ENCODE results near the gene MINDY1.

MINDY1 gene

DNA sequence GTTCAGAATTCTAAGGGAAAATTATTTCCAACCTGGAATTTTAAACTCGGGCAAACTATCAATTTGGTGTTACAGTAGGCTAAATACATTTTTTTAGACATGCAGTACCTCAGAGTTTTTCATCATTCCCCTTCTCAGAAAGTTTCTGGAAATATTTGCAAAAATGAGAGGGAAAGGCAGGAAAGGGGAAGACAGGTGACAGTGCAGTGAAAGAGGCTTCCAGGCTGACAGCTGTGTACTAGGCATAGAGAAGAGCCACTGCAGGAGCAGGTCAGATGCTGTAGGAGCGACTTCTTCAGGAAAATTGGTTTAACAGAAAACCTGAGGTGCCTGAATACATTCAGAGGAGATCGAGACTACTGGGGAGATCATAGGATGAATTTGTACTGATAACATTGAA is 52.0 kb downstream of the MINDY1 start:
- no peak for DNase-seq (ENCODE audit: low spot score)
- in situ Hi-C loops (cut with MboI; ENCODE audit: low pct_unique_long_range_greater_than_20kb, low sequenced_read_pairs, unreplicated experiment) = loop anchor here (25.0 kb wide), 1 partner anchor 717 kb away; the partner anchor contains the start of gene ANP32E
- TF ChIP-seq, protein P1, sequence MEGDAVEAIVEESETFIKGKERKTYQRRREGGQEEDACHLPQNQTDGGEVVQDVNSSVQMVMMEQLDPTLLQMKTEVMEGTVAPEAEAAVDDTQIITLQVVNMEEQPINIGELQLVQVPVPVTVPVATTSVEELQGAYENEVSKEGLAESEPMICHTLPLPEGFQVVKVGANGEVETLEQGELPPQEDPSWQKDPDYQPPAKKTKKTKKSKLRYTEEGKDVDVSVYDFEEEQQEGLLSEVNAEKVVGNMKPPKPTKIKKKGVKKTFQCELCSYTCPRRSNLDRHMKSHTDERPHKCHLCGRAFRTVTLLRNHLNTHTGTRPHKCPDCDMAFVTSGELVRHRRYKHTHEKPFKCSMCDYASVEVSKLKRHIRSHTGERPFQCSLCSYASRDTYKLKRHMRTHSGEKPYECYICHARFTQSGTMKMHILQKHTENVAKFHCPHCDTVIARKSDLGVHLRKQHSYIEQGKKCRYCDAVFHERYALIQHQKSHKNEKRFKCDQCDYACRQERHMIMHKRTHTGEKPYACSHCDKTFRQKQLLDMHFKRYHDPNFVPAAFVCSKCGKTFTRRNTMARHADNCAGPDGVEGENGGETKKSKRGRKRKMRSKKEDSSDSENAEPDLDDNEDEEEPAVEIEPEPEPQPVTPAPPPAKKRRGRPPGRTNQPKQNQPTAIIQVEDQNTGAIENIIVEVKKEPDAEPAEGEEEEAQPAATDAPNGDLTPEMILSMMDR (IDR thresholded peaks at IDR 0.05; ENCODE audit: extremely low read depth, insufficient read depth, missing control alignments) = no peak
